HG02884 (cell line): ENCODE measurements around the gene RPL3.

Experiments
- ATAC-seq: cut with Tn5 transposase; IDR thresholded peaks from one replicate; pipeline ENCODE4 v1.9.1; 2021; ENCODE audit warnings: mild to moderate bottlenecking, moderate library complexity; ENCODE audit not compliant: unreplicated experiment

Gene RPL3

GRCh38 chr22:39317775-39318506 is 1.5 kb downstream of the RPL3 start:
- ATAC-seq: no peak

GRCh38 chr22:39317084-39317774 is 2.2 kb downstream of the RPL3 start:
- ATAC-seq: no peak

- ATAC-seq: no peak
These were observed 2.9 kb downstream of the RPL3 start for GRCh38 chr22:39316440-39317083.

- no peak for ATAC-seq
These were observed 4.0 kb downstream of the RPL3 start for GRCh38 chr22:39315389-39315788.

GRCh38 chr22:39314251-39314971 is 5.0 kb downstream of the RPL3 start:
- no peak for ATAC-seq

GRCh38 chr22:39313258-39314001 is 6.0 kb downstream of the RPL3 start:
- ATAC-seq: no peak

GRCh38 chr22:39312410-39312809 is 7.0 kb downstream of the RPL3 start:
- no peak for ATAC-seq

GRCh38 chr22:39311592-39312400 is 7.6 kb downstream of the RPL3 start:
- no peak for ATAC-seq

- ATAC-seq: no peak
These were observed 9.3 kb downstream of the RPL3 start for GRCh38 chr22:39309881-39310714.

GRCh38 chr22:39309364-39309861 is 10.0 kb downstream of the RPL3 start:
- no peak for ATAC-seq

- ATAC-seq: no peak
These were observed 10.6 kb downstream of the RPL3 start for GRCh38 chr22:39308614-39309363.

GRCh38 chr22:39306456-39307361 is 12.7 kb downstream of the RPL3 start:
- no peak for ATAC-seq

GRCh38 chr22:39303892-39304671 is 15.3 kb downstream of the RPL3 start:
- ATAC-seq: no peak

- no peak for ATAC-seq
These were observed 16.1 kb downstream of the RPL3 start for GRCh38 chr22:39303358-39303757.

GRCh38 chr22:39302431-39302960 is 16.9 kb downstream of the RPL3 start:
- ATAC-seq: no peak

GRCh38 chr22:39301926-39302325 is 17.5 kb downstream of the RPL3 start:
- no peak for ATAC-seq
